Upper lobe of right lung (tissue), 1 donor: ENCODE measurements around the gene COMMD6. TPM values are rescaled to one million over a fixed set of nuclear protein-coding genes. Genes with fewer than 3 reads are reported as not detected.

Experiments used
- ATAC-seq: fragments of 200-7000 bp; cut with Tn5 transposase; one replicate; pipeline ENCODE4 v1.9.1; 2020; ENCODE audit warnings: mild to moderate bottlenecking, moderate library complexity
- DNase-seq: peaks from one replicate; pipeline ENCODE4 v3.0.0-alpha.2; 2020
- H3K27ac ChIP-seq: fragments of 200-600 bp; one replicate; pipeline ENCODE4 v1.8.0; 2022
- H3K27me3 ChIP-seq: fragments of 200-600 bp; one replicate; pipeline ENCODE4 v1.8.0; 2022; ENCODE audit warnings: mild to moderate bottlenecking
- H3K36me3 ChIP-seq: fragments of 200-600 bp; one replicate; pipeline ENCODE4 v1.8.0; 2022
- H3K4me1 ChIP-seq: fragments of 200-600 bp; one replicate; pipeline ENCODE4 v1.8.0; 2022
- H3K4me3 ChIP-seq: fragments of 200-600 bp; one replicate; pipeline ENCODE4 v1.8.0; 2022; ENCODE audit warnings: mild to moderate bottlenecking
- H3K9me3 ChIP-seq: fragments of 200-600 bp; one replicate; pipeline ENCODE4 v1.8.0; 2022
- intact Hi-C: fragments of 100-400 bp; cut with DNase I; formaldehyde crosslinking; loops from one replicate; pipeline ENCODE4 v1.11.0; 2022
- total RNA-seq: library from RNA; stranded (reverse); fragmentation: NEBNext Ultra II Directional; extraction: Animal tissue kit (Norgen Biotek cat#: 25700); gene quantifications from one replicate; pipeline ENCODE4 v1.2.1, GENCODE V29; 2021
- TF ChIP-seq, protein P1 (sequence below): fragments of 200-600 bp; IDR thresholded peaks from one replicate; pipeline ENCODE4 v1.8.0; 2022; ENCODE audit warnings: antibody characterized with exemption
- donor health status: DM: no; HTN: yes; CAD: no; lungs with severe emphysema.

The COMMD6 gene
- total RNA-seq, 1 donor from 2014 or later = 142 TPM

DNA sequence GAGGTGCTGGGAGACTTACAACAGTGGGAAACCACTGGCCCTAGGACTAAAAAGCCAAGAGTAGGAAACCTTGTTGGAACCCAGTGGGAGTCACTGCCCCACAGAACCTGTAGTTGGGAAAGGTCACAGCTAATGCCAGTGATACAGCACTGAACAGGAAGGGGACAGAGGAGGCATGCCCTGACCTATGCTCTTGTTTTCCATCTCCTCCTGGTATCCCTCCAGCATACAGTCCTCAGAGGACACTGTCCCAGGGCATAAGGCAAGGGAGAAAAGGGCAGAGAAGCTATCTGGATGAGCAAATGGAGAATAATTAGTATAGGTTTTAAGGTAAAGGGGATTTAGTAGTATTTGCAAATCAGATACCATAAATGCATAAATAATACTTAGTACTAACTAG is 44.5 kb downstream of the COMMD6 start:
- H3K4me3 ChIP-seq = no peak overlapping the region
- TF ChIP-seq, protein P1, sequence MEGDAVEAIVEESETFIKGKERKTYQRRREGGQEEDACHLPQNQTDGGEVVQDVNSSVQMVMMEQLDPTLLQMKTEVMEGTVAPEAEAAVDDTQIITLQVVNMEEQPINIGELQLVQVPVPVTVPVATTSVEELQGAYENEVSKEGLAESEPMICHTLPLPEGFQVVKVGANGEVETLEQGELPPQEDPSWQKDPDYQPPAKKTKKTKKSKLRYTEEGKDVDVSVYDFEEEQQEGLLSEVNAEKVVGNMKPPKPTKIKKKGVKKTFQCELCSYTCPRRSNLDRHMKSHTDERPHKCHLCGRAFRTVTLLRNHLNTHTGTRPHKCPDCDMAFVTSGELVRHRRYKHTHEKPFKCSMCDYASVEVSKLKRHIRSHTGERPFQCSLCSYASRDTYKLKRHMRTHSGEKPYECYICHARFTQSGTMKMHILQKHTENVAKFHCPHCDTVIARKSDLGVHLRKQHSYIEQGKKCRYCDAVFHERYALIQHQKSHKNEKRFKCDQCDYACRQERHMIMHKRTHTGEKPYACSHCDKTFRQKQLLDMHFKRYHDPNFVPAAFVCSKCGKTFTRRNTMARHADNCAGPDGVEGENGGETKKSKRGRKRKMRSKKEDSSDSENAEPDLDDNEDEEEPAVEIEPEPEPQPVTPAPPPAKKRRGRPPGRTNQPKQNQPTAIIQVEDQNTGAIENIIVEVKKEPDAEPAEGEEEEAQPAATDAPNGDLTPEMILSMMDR = no peak
- H3K27ac ChIP-seq = no peak overlapping the region
- intact Hi-C loops = no loop called here
- H3K9me3 ChIP-seq = no peaks in the 10 kb centered on the region
- no peaks in the 10 kb centered on the region for H3K4me1 ChIP-seq
- DNase-seq = no peak
- no peaks in the 10 kb centered on the region for H3K36me3 ChIP-seq
- ATAC-seq = no peak
- no peaks in the 10 kb centered on the region for H3K27me3 ChIP-seq

- H3K27ac ChIP-seq = no peak overlapping the region
- intact Hi-C loops = no loop called here
- no peak overlapping the region for H3K4me3 ChIP-seq
- ATAC-seq (no peak), DNase-seq (no peak)
- no peaks in the 10 kb centered on the region for H3K9me3 ChIP-seq
- TF ChIP-seq, protein P1 = no peak
- no peaks in the 10 kb centered on the region for H3K36me3 ChIP-seq
- H3K4me1 ChIP-seq = no peaks in the 10 kb centered on the region
- H3K27me3 ChIP-seq = no peaks in the 10 kb centered on the region
These were observed 45.3 kb downstream of the COMMD6 start for GRCh38 chr13:75492389-75492788.

- ATAC-seq (no peak), DNase-seq (no peak)
- H3K27ac ChIP-seq = no peak overlapping the region
These were observed 46.3 kb downstream of the COMMD6 start for GRCh38 chr13:75491376-75491775.

DNA sequence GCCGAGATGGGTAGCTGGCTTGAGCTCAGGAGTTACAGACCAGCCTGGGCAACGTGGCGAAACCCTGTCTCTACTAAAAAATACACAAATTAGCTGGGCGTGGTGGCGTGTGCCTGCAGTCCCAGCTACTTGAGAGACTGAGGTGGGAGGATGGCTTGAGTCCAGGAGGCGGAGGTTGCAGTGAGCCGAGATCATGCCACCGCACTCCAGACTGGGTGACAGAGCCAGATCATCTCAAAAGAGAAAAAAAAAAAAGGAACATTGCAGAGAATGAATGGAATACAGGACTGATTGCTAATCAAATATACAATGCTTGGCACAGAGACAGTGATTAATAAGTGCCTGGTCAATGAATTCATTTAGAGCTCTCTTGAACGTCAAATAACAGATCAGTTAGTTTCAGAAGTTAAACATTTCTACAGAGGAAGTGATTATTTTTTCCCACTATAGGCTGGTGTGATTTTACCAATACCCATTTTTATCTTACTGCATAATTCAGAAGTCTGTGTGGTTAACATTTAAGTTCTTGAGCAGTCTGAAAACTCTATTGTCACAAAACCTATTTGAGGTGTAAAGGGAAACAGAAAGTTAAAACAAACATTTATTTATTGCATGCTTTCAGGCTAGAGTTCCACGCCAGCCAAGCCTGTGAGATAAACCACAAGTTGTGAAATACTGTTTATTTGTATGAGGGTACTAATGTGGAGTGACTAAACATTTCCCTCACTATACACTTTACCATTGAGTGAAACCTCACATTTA is 48.0 kb downstream of the COMMD6 start:
- peak overlapping the region; percentile 4 for H3K4me3 ChIP-seq
- TF ChIP-seq, protein P1 = no peak
- no peaks in the 10 kb centered on the region for H3K27me3 ChIP-seq

More at GRCh38 chr13:75491376-75491775, 46.3 kb downstream of the COMMD6 start:
- H3K36me3 ChIP-seq = no peaks in the 10 kb centered on the region
- intact Hi-C loops = no loop called here
- H3K9me3 ChIP-seq = no peaks in the 10 kb centered on the region
- H3K4me3 ChIP-seq = no peak overlapping the region
- H3K27me3 ChIP-seq = no peaks in the 10 kb centered on the region
- TF ChIP-seq, protein P1 = no peak
- no peaks in the 10 kb centered on the region for H3K4me1 ChIP-seq

DNA sequence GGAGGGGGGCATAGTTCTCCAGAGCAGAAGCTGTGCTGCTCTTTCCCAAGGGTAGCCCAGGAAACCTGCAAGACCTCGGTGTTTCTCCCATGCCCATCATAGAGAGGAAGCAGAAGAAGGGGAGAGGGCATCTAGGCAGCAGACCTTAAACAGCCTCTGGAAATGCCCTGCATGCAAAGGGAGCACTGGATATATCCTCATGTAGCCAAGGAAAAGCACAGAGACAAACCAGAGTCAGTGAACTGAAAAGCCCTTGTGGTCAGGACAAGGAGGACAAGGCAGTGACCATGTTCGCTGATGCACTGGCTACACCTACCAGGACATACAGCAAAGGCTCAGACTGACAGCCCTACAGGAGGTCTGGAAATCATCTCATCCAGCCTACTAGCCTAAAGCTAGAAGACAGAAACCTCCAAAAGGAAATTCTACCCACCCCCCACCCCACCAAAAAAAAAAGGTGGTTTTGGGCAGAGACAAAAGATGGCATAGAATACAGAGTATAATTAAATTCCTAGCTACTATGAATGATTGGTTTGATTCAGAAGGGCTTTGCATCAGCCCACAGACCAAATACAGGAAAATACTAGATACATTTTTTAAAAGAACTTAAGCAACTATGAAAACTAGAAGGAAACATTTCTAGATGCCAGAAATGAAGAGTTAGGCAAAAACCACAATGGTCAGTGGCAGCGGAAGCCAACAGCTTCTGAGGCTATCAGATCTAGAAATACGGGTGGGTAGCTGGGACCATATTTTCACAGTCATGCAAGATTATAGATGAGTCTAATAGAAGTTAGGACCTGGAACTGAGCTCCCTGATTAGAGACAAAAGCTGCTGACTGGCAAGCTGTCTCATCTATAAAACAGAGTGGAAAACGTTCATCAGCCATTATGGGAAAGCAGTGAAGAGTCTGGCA is 51.2 kb downstream of the COMMD6 start:
- intact Hi-C loops = no loop called here
- H3K36me3 ChIP-seq = no peaks in the 10 kb centered on the region

More for the DNA sequence above, 48.0 kb downstream of the COMMD6 start:
- DNase-seq (peak; percentile 83), ATAC-seq (peak; percentile 87)
- no peaks in the 10 kb centered on the region for H3K9me3 ChIP-seq
- intact Hi-C loops = no loop called here
- H3K4me1 ChIP-seq = no peaks in the 10 kb centered on the region
- H3K36me3 ChIP-seq = no peaks in the 10 kb centered on the region
- no peak overlapping the region for H3K27ac ChIP-seq

More for the DNA sequence above, 51.2 kb downstream of the COMMD6 start:
- no peaks in the 10 kb centered on the region for H3K27me3 ChIP-seq
- no peak overlapping the region for H3K27ac ChIP-seq
- no peaks in the 10 kb centered on the region for H3K4me1 ChIP-seq
- ATAC-seq (no peak), DNase-seq (no peak)
- no peak overlapping the region for H3K4me3 ChIP-seq
- TF ChIP-seq, protein P1 = no peak
- no peaks in the 10 kb centered on the region for H3K9me3 ChIP-seq
